GM13976 (cell line): ENCODE measurements around the gene UBTD1.

Source experiments
- DNase-seq: peaks from one replicate; pipeline ENCODE4 v3.0.0; 2012; ENCODE audit warnings: low spot score
- CTCF ChIP-seq: IDR thresholded peaks from 2 replicates; pipeline ENCODE4 v1.5.1; 2012; ENCODE audit warnings: borderline replicate concordance, mild to moderate bottlenecking; ENCODE audit not compliant: insufficient read depth; ENCODE audit errors: extremely low read depth, missing control alignments, control extremely low read depth
- in situ Hi-C: fragments of 300-500 bp; cut with MboI; formaldehyde crosslinking; loops from one replicate; pipeline ENCODE4 v1.12.0; 2022; ENCODE audit warnings: low sequenced_read_pairs, mixed read lengths, inconsistent platforms; ENCODE audit not compliant: unreplicated experiment

Gene UBTD1

GRCh38 chr10:97482381-97482780, 16.3 kb upstream of the UBTD1 start:
- no peak for TF ChIP-seq CTCF
- DNase-seq = no peak

GRCh38 chr10:97483506-97483905, 15.2 kb upstream of the UBTD1 start:
- in situ Hi-C loops = no loop called here
- DNase-seq = no peak
- TF ChIP-seq CTCF = no peak

More at GRCh38 chr10:97482381-97482780, 16.3 kb upstream of the UBTD1 start:
- in situ Hi-C loops = no loop called here

- TF ChIP-seq CTCF = no peak
- in situ Hi-C loops = no loop called here
Measured at GRCh38 chr10:97483921-97484320, 14.8 kb upstream of the UBTD1 start.

DNA sequence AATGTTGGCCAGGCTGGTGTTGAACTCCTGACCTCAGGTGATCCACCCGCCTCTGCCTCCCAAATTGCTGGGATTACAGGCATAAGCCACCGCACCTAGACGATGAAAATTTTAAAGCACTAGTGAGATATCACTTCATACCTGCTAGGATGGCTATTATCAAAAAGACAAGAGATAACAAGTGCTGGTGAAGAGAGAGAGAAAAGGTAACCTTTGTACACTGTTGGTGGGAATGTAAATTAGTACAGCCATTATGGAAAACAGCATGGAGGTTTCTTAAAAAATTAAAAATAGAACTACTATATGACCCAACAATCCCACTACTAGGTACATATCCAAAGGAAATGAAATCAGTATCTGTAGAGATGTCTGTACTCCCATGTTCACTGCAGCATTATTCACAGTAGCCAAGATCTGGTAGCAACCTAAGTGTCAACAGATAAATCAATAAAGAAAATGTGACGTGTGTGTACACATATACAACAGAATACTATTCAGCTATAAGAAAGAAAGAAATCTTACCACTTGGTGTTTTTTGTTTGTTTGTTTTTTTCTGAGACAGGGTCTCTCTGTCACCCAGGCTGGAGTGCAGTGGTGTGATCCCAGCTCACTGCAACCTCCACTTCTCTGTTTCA, 13.0 kb upstream of the UBTD1 start:
- no peak for TF ChIP-seq CTCF
- in situ Hi-C loops = no loop called here
- DNase-seq = no peak

More at GRCh38 chr10:97483921-97484320, 14.8 kb upstream of the UBTD1 start:
- no peak for DNase-seq

DNA sequence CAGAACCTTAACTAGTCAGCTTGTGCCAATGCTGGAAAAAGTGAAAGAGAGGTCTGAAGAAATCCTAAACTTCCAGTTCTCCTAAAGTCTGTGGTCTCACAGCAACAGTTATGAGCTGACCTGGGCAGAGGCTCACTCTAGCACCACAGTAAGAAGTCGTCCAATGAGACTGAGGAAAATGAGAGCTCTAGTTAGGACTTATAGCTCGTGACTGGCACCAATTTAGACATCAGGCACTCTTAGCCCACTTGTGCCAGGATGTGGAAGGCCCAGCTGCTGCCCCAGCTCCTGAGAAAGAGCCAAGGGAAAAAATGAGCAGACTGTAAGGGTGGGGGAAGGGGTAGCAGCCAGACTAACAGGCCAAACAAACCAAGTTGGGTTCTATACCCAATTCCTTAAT, 8.1 kb upstream of the UBTD1 start:
- in situ Hi-C loops = no loop called here
- DNase-seq = no peak

DNA sequence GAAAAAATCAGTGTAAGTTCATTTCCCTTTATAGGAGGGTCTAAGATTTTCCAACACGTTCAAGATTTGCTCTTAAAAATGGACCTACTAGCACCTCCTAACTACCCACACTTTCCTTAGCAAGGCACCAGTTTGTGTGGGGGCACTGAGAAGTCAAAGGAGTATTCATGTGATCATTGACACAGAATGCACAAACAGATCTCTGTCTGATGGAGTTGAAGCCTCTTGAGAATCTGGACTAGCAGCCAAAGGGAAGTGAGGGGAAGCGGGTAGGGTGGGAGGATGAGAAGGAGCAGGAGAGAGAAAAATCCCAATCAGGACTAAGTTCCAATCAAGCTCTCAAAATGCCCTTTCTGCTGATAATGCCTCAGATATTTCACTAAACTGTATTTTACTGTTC, 4.6 kb upstream of the UBTD1 start:
- in situ Hi-C loops = no loop called here
- DNase-seq = no peak
- TF ChIP-seq CTCF = no peak

More for the DNA sequence above, 8.1 kb upstream of the UBTD1 start:
- TF ChIP-seq CTCF = no peak
